GM19099 (cell line): ENCODE results near the gene GEN1.

ENCODE experiments used
- POLR2A ChIP-seq: IDR thresholded peaks from 3 replicates; pipeline ENCODE4 v1.6.1; 2011; ENCODE audit warnings: low read depth; ENCODE audit not compliant: insufficient read length; ENCODE audit errors: extremely low read depth

The GEN1 gene, protein sequence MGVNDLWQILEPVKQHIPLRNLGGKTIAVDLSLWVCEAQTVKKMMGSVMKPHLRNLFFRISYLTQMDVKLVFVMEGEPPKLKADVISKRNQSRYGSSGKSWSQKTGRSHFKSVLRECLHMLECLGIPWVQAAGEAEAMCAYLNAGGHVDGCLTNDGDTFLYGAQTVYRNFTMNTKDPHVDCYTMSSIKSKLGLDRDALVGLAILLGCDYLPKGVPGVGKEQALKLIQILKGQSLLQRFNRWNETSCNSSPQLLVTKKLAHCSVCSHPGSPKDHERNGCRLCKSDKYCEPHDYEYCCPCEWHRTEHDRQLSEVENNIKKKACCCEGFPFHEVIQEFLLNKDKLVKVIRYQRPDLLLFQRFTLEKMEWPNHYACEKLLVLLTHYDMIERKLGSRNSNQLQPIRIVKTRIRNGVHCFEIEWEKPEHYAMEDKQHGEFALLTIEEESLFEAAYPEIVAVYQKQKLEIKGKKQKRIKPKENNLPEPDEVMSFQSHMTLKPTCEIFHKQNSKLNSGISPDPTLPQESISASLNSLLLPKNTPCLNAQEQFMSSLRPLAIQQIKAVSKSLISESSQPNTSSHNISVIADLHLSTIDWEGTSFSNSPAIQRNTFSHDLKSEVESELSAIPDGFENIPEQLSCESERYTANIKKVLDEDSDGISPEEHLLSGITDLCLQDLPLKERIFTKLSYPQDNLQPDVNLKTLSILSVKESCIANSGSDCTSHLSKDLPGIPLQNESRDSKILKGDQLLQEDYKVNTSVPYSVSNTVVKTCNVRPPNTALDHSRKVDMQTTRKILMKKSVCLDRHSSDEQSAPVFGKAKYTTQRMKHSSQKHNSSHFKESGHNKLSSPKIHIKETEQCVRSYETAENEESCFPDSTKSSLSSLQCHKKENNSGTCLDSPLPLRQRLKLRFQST

GRCh38 chr2:17753803-17754663 lies at the start of gene GEN1, which contains the start of gene SMC6:
TSS of gene GEN1 (plus strand) at chr2:17754138. CDS start at chr2:17759944, 5,806 bp downstream.
TSS of gene SMC6 (minus strand) at chr2:17753810. CDS start at chr2:17745946, 7,864 bp downstream.
- TF ChIP-seq POLR2A = peak; percentile 58

DNA sequence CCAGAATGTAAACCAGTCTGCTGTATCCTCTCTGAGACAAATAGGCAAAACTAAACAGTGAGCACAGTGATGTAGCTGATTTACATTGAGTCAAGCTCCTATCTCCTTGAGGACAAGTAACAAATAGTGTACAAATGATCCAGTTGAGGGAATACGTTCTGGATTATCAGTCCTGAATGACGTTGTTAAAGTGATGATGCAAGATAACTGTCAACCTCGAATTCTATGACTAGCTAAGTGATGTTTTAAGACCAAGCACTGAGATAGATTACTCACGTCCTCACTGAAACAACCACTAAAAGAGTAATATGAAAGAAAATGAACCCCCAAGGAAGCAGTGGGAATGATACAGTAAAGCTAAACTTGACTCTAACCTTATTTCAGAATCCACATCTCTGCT lies 47.1 kb upstream of the GEN1 start:
- TF ChIP-seq POLR2A = no peak

- TF ChIP-seq POLR2A = no peak
Measured at GRCh38 chr2:17708501-17708900, 45.4 kb upstream of the GEN1 start.

DNA sequence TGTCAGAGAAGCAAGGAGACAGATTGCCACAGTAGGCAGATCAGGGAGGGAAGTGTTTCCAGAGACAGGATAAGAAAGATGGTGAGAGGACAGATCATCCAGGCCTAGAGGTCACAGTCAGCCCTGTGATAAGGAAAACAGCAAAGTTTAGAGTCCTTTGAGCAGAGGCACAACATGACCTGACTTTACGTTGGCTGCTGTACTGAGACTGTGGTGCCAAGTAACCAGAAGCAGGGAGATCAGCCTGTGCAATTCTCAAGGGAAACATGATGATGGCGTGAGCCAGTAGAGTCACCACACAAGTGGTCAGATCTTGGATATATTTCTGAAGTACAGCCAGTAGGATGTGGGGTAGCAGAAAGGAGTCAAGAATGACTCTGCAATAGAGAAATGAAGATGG lies 44.0 kb upstream of the GEN1 start:
- no peak for TF ChIP-seq POLR2A

DNA sequence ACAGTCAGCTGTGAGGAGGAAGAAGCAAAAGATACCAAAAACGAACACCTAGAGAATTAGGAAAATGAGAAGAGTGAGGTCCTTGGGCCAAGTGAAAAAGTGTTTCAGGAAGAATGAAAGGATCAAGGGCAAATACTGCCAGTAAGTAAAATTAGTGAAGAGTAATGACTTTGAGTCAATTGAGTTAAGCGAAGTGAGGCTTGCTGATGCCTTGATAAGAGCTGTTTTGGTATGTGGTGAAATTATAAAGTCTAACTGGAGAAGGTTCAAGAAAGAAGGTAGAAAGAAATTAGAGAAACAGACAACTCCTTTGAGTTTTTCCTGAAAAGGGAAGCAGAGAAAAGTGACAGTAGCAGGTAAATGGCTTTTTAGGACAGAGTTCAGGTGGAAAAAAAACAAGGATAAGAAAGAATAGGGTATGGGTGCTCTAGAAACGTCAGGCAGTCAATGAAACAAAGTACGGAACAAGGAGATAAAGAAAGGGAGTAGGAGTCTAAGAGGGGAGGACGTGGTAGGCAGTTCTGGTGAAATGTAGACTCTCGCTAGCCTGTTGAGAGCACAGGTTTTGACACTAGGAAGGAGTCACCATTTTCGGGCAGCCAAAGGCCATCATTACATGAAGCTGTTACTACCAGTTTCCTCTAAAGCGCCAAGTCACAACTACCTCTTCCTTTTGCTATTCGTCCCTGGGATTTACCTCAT lies 43.2 kb upstream of the GEN1 start:
- no peak for TF ChIP-seq POLR2A

- TF ChIP-seq POLR2A = no peak
Measured at GRCh38 chr2:17713291-17713690, 40.6 kb upstream of the GEN1 start.

DNA sequence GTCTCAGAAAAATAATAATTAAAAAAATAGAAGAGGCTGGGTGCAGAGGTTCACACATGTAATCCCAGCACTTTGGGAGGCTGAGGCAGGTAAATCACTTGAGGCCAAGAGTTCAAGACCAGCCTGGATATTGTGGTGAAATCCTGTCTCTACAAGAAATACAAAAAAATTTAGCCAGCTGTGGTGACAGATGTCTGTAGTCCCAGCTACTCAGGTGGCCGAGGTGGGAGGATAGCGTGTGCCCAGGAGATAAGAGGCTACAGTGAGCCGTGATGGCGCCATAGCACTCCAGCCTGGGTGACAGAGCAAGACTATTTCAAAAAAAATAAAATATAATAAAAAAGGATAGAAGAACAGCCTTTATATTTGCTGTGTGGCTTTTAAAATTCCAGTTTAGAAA lies 36.3 kb upstream of the GEN1 start:
- no peak for TF ChIP-seq POLR2A

GRCh38 chr2:17718689-17719088 lies 35.2 kb upstream of the GEN1 start:
- TF ChIP-seq POLR2A = no peak

DNA sequence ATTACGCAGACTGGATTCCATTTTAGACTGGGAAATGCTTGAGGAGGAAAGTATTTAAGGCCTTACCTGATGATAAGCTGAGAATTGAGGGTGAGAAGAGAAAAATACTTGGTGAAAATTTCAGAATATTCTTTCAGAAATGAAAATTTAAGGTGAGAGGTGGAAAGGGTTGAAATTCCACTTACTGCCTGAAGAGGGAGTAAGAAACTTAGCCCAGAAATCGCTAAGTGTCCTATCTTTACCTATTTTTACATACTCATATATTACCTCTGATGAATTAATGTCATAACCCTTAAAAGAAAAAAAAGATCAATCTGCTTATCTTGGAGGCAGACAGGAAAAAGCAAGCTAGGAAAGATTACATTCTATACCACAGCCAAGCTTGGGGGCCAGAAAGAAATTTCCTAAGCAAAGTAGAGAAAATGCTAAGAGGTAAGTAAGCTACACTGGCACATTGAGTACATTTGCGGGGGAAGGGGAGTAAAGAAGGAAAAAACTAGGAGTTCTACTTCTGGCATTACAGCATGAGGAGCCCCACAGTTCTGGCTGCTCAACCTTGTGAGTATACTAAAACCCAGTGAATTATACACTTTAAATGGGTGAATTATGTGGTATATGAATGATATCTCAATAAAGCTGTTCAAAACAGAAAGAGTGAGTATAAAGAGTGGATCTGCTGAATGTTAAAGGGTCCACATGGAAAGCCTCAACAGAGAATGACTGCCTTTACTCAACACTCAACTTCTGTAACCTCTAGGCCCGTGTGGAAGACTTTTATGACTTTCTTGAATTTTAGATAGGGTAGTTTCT lies 34.2 kb upstream of the GEN1 start:
- TF ChIP-seq POLR2A = no peak

DNA sequence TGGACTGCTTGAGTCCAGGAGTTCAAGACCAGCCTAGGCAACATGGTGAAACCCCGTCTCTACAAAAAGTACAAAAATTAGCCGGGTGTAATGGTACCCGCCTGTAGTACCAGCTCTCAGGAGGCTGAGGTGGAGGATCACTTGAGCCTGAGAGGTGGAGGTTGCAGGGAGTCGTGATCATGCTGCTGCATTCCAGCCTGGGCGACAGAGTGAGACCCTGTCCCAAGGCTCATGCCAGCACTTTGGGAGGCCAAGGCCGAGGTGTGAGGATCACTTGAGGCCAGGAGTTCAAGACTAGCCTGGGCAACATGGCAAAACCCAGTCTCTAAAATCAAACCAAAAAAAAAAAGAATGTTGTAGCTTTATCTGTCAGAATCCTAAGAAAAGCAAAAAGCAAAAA lies 25.7 kb upstream of the GEN1 start:
- no peak for TF ChIP-seq POLR2A

- TF ChIP-seq POLR2A = no peak
Measured at GRCh38 chr2:17729880-17730279, 24.1 kb upstream of the GEN1 start.

DNA sequence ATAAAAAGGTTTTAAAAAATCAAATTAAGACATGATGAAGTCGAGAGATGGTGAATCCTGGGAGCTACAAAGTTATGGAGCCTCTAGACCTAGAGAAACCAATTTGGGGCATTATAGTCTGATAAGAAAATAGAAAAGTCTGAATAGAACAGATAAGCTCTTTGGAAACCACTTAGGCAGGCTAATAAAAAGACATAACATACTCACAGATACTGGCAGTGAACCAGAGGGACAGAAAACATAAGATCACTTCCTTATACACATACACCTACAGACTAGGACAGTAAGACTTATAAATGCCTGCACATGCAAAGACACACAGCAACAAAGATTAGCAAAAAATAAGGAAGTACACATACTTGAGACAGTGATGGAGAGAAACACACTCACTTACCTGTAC lies 20.3 kb upstream of the GEN1 start:
- no peak for TF ChIP-seq POLR2A

DNA sequence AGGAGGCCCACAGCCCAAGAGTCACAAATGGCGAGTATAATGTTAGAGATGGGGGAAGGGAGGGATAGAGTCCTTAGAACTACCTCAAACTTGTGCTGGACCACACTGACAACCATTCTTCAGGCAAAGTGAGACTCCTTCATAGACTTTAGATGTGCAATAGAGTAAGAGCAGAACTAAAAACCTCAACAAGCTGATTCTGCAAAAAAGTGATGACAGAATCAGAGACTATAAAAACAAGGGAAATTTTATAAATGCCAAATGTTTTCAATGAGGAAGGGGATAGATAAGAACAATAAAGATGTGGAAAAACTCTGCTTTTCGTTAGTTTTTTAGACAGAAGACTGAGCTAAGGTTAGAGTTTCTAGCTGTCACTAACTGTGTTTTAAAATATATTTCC lies 18.1 kb upstream of the GEN1 start:
- no peak for TF ChIP-seq POLR2A
